NCI-H524 (cell line): Measurements from ENCODE around the gene ZBTB5.
"Not testable (repeated sequence)": the region's sequence is repeated elsewhere in the genome, so short reads cannot be mapped to it uniquely, and the experiment has no call there.

Source experiments
- DNase-seq, 2 experiments: peaks; one replicate each; lab custom pipeline; 2025; lab: John Stamatoyannopoulos, UW

Gene ZBTB5

GRCh38 chr9:37406603-37407401 is 58.4 kb downstream of the ZBTB5 start:
- no peak for DNase-seq

GRCh38 chr9:37405764-37406380 is 59.4 kb downstream of the ZBTB5 start:
- no peak for DNase-seq

GRCh38 chr9:37405350-37405749 is 59.9 kb downstream of the ZBTB5 start:
- no peak for DNase-seq

- DNase-seq, result no peak
These were observed 60.7 kb downstream of the ZBTB5 start for GRCh38 chr9:37404590-37404989.

GRCh38 chr9:37399336-37399735 is 65.9 kb downstream of the ZBTB5 start:
- DNase-seq, result no peak

- no peak for DNase-seq
These were observed 66.7 kb downstream of the ZBTB5 start for GRCh38 chr9:37398464-37399025.

GRCh38 chr9:37397948-37398347 is 67.3 kb downstream of the ZBTB5 start:
- not testable (repeated sequence) for DNase-seq

- no peak for DNase-seq
These were observed 69.6 kb downstream of the ZBTB5 start for GRCh38 chr9:37395663-37396062.

GRCh38 chr9:37395229-37395628 is 70.0 kb downstream of the ZBTB5 start:
- no peak for DNase-seq

- DNase-seq, result no peak
These were observed 73.0 kb downstream of the ZBTB5 start for GRCh38 chr9:37392272-37392671.

- DNase-seq, result no peak
These were observed 74.5 kb downstream of the ZBTB5 start for GRCh38 chr9:37390759-37391158.
